ENCODE data around the gene DIP2B. TPM values are rescaled to one million over a fixed set of nuclear protein-coding genes. Genes with fewer than 3 reads are reported as not detected.

The DIP2B gene
- total RNA-seq, 1 experiment from 2014 or later, result 30.2 TPM

- CTCF ChIA-PET, result no interaction called here
- in situ Hi-C loops (cut with HindIII; ENCODE audit: low pct_unique_long_range_greater_than_20kb, low sequenced_read_pairs), result no loop called here
- ATAC-seq (no peak), DNase-seq (ENCODE audit: low read depth, low spot score) (no peak)
- no peak for TF ChIP-seq TCF7L2 (IDR thresholded peaks at IDR 0.05; ENCODE audit: low read depth, low read length)
- no peaks in the 10 kb centered on the region for H3K4me1 ChIP-seq (ENCODE audit: control insufficient read depth, insufficient read depth, low read length)
- no peak overlapping the region for H3K4me3 ChIP-seq (ENCODE audit: low read depth in 2 of 2, low read length in 2 of 2)
- POLR2A ChIA-PET, result no interaction called here
- H3K27ac ChIP-seq (ENCODE audit: low read length), result no peak overlapping the region
- no peaks in the 10 kb centered on the region for H3K27me3 ChIP-seq (ENCODE audit: control insufficient read depth, insufficient read depth, low read length)
- H3K36me3 ChIP-seq (ENCODE audit: control insufficient read depth, insufficient read depth, low read length), result 0 out of 2 replicates have a peak, but pooled peaks cover 5% of the 10 kb centered on the region
- BruUV-seq (replicated peaks), result no TSS peak
- no peaks in the 10 kb centered on the region for H3K9me3 ChIP-seq (ENCODE audit: control insufficient read depth, insufficient read depth, low read depth, low read length)
- intact Hi-C loops (cut with micrococcal nuclease; ENCODE audit: unreplicated experiment), result no loop called here
Measured at GRCh38 chr12:50746431-50746830, 241.6 kb downstream of the DIP2B start.

- Histone ChIP-seq H3K4me1 (ENCODE audit: control insufficient read depth, insufficient read depth, low read length) (no peaks in the 10 kb centered on the region), H3K36me3 (ENCODE audit: control insufficient read depth, insufficient read depth, low read length) (0 out of 2 replicates have a peak, but pooled peaks cover 5% of the 10 kb centered on the region), H3K27me3 (ENCODE audit: control insufficient read depth, insufficient read depth, low read length) (no peaks in the 10 kb centered on the region), H3K9me3 (ENCODE audit: control insufficient read depth, insufficient read depth, low read depth, low read length) (no peaks in the 10 kb centered on the region), H3K4me3 (ENCODE audit: low read depth in 2 of 2, low read length in 2 of 2) (no peak overlapping the region), H3K27ac (ENCODE audit: low read length) (no peak overlapping the region)
- intact Hi-C loops (cut with micrococcal nuclease; ENCODE audit: unreplicated experiment) (no loop called here), in situ Hi-C loops (cut with HindIII; ENCODE audit: low pct_unique_long_range_greater_than_20kb, low sequenced_read_pairs) (no loop called here)
- TF ChIP-seq POLR2AphosphoS5 (IDR thresholded peaks at IDR 0.05; ENCODE audit: low read depth, low read length), result no peak
- no peak for TF ChIP-seq TCF7L2 (IDR thresholded peaks at IDR 0.05; ENCODE audit: low read depth, low read length)
- TF ChIP-seq, protein P1, sequence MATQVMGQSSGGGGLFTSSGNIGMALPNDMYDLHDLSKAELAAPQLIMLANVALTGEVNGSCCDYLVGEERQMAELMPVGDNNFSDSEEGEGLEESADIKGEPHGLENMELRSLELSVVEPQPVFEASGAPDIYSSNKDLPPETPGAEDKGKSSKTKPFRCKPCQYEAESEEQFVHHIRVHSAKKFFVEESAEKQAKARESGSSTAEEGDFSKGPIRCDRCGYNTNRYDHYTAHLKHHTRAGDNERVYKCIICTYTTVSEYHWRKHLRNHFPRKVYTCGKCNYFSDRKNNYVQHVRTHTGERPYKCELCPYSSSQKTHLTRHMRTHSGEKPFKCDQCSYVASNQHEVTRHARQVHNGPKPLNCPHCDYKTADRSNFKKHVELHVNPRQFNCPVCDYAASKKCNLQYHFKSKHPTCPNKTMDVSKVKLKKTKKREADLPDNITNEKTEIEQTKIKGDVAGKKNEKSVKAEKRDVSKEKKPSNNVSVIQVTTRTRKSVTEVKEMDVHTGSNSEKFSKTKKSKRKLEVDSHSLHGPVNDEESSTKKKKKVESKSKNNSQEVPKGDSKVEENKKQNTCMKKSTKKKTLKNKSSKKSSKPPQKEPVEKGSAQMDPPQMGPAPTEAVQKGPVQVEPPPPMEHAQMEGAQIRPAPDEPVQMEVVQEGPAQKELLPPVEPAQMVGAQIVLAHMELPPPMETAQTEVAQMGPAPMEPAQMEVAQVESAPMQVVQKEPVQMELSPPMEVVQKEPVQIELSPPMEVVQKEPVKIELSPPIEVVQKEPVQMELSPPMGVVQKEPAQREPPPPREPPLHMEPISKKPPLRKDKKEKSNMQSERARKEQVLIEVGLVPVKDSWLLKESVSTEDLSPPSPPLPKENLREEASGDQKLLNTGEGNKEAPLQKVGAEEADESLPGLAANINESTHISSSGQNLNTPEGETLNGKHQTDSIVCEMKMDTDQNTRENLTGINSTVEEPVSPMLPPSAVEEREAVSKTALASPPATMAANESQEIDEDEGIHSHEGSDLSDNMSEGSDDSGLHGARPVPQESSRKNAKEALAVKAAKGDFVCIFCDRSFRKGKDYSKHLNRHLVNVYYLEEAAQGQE (IDR thresholded peaks at IDR 0.05; ENCODE audit: insufficient read depth in 1 of 2, low read depth in 2 of 2, low read length in 1 of 2), result no peak
- no peak for TF ChIP-seq SIN3A (IDR thresholded peaks at IDR 0.05; ENCODE audit: borderline replicate concordance, insufficient read depth, low read depth, low read length)
- POLR2A ChIA-PET, result no interaction called here
- BruUV-seq (replicated peaks), result TSS peak; percentile 3
- no peak for ATAC-seq
- CTCF ChIA-PET, result no interaction called here
- DNase-seq (ENCODE audit: low read depth, low spot score), result no peak
Measured at GRCh38 chr12:50747817-50748216, 243.0 kb downstream of the DIP2B start.

DNA sequence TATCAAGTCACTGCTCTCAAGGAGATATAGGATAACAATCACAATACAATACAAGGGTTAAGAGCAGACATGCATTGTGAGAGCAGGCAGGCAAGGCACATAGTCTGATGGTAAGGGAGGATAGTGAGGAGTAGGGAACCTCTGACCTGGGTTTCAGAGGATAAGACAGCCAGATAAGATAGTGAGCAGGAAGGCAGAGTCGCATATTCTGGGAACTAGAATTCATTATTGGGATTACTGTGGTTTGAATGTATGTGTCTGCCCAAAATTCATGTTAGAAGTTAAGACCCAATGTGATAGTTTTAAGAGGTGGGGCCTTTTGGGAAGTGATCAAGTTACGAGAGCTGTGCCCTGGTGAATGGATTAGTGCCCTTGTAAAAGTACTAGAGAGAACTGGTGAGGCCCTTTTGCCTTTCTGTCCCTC is 244.7 kb downstream of the DIP2B start:
- ATAC-seq, result no peak
- in situ Hi-C loops (cut with HindIII; ENCODE audit: low pct_unique_long_range_greater_than_20kb, low sequenced_read_pairs), result no loop called here

More for the DNA sequence above, 244.7 kb downstream of the DIP2B start:
- H3K9me3 ChIP-seq (ENCODE audit: control insufficient read depth, insufficient read depth, low read depth, low read length), result no peaks in the 10 kb centered on the region
- no peak for DNase-seq (ENCODE audit: low read depth, low spot score)
- ChIA-PET CTCF (interaction anchor here (0.6 kb wide), 1 partner anchor 290 kb away, joined by 7 read pairs; no protein-coding TSS in a partner anchor), POLR2A (no interaction called here)
- intact Hi-C loops (cut with micrococcal nuclease; ENCODE audit: unreplicated experiment), result no loop called here
- H3K36me3 ChIP-seq (ENCODE audit: control insufficient read depth, insufficient read depth, low read length), result 0 out of 2 replicates have a peak, but pooled peaks cover 5% of the 10 kb centered on the region
- TF ChIP-seq, protein P2, sequence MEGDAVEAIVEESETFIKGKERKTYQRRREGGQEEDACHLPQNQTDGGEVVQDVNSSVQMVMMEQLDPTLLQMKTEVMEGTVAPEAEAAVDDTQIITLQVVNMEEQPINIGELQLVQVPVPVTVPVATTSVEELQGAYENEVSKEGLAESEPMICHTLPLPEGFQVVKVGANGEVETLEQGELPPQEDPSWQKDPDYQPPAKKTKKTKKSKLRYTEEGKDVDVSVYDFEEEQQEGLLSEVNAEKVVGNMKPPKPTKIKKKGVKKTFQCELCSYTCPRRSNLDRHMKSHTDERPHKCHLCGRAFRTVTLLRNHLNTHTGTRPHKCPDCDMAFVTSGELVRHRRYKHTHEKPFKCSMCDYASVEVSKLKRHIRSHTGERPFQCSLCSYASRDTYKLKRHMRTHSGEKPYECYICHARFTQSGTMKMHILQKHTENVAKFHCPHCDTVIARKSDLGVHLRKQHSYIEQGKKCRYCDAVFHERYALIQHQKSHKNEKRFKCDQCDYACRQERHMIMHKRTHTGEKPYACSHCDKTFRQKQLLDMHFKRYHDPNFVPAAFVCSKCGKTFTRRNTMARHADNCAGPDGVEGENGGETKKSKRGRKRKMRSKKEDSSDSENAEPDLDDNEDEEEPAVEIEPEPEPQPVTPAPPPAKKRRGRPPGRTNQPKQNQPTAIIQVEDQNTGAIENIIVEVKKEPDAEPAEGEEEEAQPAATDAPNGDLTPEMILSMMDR (IDR thresholded peaks at IDR 0.05), result no peak
- TF ChIP-seq POLR2AphosphoS5 (IDR thresholded peaks at IDR 0.05; ENCODE audit: low read depth, low read length), result no peak
- TF ChIP-seq, protein P1 (IDR thresholded peaks at IDR 0.05; ENCODE audit: insufficient read depth in 1 of 2, low read depth in 2 of 2, low read length in 1 of 2), result no peak
- no peak for TF ChIP-seq SIN3A (IDR thresholded peaks at IDR 0.05; ENCODE audit: borderline replicate concordance, insufficient read depth, low read depth, low read length)
- TF ChIP-seq TCF7L2 (IDR thresholded peaks at IDR 0.05; ENCODE audit: low read depth, low read length), result no peak
- no peaks in the 10 kb centered on the region for H3K27me3 ChIP-seq (ENCODE audit: control insufficient read depth, insufficient read depth, low read length)
- H3K4me1 ChIP-seq (ENCODE audit: control insufficient read depth, insufficient read depth, low read length), result no peaks in the 10 kb centered on the region
- H3K27ac ChIP-seq (ENCODE audit: low read length), result no peak overlapping the region
- H3K4me3 ChIP-seq (ENCODE audit: low read depth in 2 of 2, low read length in 2 of 2), result no peak overlapping the region
- no TSS peak for BruUV-seq (replicated peaks)

Measured in Panc1 (cell line).